NOMO-1 (cell line): Measurements from ENCODE around the gene GAL3ST3.
"Not testable (repeated sequence)": the region's sequence is repeated elsewhere in the genome, so short reads cannot be mapped to it uniquely, and the experiment has no call there.

Experiments used
- DNase-seq, 2 experiments: peaks; one replicate each; lab custom pipeline; 2025; ENCODE audit not compliant: unreplicated experiment in 2 of 2; lab: John Stamatoyannopoulos, UW

The GAL3ST3 gene

DNA sequence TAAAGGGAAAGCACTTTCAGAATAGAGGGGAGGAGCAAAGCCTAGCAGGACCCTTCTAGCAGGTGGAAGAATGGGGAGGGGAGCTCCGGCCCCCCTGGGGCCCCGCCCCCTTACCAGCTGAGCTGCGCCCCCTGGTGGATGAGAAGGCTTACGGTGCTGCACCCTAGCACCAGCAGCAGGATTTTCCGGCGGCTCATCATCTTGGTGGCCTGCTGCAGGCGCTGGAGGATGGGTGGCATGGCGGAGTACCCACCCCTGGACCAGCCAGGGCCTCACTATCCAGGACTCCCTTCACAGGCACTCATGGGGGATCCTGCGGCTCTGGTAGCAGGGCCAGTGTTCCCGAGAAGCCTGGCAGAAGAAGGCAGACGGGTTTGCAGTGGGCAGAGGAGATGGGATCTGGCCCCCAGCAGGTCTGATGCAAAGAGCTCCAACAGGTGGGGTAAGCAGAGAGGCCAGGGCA lies 3.8 kb downstream of the GAL3ST3 start:
- DNase-seq = peak; percentile 60 to 74

GRCh38 chr11:66044757-66045156 lies 4.2 kb downstream of the GAL3ST3 start:
- no peak for DNase-seq

- no peak for DNase-seq
Observed at GRCh38 chr11:66042996-66043906, 5.7 kb downstream of the GAL3ST3 start.

- no peak for DNase-seq
Observed at GRCh38 chr11:66042227-66042995, 6.5 kb downstream of the GAL3ST3 start.

DNA sequence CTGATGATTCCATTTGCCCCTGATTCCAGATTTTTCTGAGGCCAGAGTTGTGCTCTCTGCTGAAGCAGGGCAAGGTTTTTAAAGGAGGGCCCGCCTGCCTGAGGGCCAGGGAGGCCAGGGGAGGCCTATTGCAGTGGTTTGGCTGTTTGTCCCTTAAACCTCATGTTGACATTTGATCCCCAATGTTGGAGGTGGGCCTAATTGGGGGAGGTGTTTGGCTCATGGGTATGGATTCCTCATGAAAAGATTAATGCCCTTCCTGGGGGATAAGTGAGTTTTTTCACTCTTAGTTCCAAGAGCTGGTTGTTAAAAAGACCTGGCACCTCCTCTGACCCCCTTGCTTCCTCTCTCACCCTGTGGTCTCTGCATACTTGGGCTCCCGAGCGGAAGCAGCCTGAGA lies 9.2 kb downstream of the GAL3ST3 start:
- no peak for DNase-seq

- no peak for DNase-seq
Observed at GRCh38 chr11:66037327-66037726, 11.6 kb downstream of the GAL3ST3 start.

DNA sequence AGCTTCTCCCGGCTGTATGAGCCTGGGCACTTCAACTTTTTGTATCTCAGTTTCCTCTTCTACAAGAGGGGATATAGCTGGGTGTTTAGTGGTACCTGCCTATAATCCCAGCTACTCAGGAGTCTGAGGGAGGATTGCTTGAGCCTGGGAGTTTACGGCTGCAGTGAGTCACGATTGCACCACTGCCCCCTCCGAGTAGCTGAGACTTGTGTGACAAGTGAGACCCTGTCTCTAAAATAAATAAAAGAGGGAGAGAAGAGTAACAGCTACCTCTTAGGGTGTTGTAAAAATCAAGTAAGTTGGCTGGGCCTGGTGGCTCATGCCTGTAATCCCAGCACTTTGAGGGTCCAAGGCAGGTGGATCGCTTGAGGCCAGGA lies 12.6 kb downstream of the GAL3ST3 start:
- DNase-seq = no peak

GRCh38 chr11:66035653-66036333 lies 13.2 kb downstream of the GAL3ST3 start:
- DNase-seq = no peak

GRCh38 chr11:66032957-66033735 lies 15.8 kb downstream of the GAL3ST3 start:
- DNase-seq = no peak

DNA sequence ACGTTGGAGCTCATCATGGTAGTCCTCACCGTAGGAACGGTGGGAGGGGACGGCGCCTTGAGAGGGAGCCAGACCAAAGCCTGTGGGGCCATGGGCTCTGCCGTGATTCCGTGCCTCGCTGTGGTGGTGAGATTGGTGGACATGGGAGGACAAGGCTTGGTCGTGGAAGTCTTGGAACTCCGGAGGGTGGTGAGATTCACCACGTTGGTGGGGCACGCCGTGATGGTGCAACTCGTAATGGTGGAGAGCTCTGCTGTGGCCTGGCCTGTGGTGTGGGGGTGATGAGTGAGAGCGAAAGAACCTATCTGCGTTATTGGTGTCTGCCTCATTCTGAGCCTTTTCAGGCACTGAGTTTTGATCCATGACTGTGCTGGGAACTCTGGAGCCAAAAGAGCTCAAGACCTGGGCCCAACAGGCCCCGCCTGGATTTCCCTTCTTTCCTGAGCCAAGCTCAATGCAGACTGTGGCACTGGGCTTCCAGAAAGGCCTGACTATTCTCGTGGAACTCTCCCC lies 22.9 kb downstream of the GAL3ST3 start, which contains the start of gene CATSPER1:
Gene CATSPER1, minus strand, starts transcription at position 463 of the 513 bp plus-strand sequence. Its CDS starts 100 bp downstream, at position 363.
- no peak for DNase-seq

GRCh38 chr11:66023186-66023440 lies 25.8 kb downstream of the GAL3ST3 start:
- DNase-seq = not testable (repeated sequence)

- peak; percentile 55 to 76 for DNase-seq
Observed at GRCh38 chr11:66022401-66023185, 26.4 kb downstream of the GAL3ST3 start.

GRCh38 chr11:66020618-66021357 lies 28.2 kb downstream of the GAL3ST3 start:
- DNase-seq = peak; percentile 68 to 78

DNA sequence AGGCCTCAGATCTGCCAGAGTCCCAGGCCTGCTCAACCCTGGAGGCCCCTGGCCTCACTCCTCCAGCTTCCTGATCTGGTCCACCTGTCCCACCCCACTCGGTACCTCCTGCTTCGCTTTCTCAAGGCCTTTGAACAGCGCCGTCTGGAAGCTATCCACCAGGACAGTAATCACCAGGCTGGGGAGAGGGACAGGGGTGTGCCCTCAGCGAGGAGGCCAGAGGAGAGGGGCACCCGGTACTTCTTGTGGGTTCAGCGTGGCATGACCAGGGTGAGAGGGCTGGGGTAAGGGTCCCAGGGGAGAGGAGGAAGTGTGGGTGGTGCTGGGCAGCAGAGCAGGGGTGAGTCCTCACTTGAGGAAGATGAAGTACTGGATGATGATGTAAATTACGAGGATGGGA lies 28.7 kb downstream of the GAL3ST3 start:
- DNase-seq = no peak

- no peak for DNase-seq
Observed at GRCh38 chr11:66017321-66017720, 31.6 kb downstream of the GAL3ST3 start.

GRCh38 chr11:66016793-66017177 lies 32.2 kb downstream of the GAL3ST3 start:
- DNase-seq = no peak

DNA sequence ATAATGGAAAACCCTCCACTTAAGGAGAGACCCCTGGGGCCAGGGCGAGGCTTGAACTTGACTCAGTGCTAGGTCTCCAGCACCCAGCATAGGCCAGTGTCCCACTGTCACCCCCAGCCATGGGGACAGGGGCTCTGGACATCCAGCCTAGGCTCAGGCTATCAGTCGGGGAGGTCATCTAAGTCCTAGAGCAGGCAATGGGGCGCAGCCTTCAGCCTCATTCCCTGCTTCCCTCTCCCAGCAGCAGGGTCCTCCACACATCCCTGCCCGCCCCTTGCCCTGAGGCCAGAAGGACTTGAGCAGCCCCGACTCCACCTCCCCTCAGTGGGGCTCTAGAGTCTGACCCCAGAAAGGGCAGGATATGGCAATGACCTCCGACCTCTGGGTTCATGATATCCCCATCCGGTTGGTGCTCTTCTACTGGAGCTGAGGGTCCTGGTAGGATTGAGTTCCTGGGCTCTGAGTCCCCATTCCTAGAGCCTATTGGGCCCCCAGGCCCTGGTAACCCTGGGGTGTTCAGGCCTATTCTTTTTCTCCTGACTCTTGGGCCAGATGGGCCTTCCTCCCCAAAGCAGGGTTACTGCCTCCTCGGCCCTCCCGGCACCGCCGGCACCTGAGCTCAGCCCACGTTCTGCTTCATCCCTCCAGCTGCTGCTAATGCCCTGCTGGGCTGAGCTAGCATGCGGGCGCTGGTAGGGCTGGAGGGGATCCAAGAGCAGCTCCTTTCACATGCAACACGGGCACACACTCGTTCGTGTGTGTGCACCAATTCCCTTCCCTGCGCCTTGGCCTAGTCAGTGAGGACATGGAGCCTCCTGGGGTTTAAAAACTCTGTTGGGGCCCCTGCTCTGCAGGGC lies 32.8 kb downstream of the GAL3ST3 start:
- no peak for DNase-seq

DNA sequence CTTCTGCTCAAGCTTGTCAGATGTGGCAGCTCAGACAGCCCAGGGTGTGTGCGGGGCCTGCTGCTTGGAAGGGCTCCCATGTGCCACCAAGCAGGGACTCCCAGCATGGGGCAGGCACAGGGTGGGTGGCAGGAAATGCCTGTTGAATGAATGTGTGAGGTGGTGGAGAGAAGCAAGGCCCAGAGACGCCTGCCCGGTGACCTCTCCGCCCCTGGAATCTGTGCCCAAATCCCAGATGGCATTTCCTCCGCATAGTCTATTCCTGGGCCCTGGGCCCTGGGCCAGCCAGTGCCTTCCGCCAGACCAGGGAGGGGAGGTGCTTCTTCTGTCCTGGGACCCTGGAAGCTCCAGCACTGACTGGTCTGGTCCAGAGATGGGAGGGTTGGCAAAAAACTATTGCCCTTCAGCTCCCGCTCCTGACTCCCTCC lies 33.5 kb downstream of the GAL3ST3 start:
- DNase-seq = no peak
